Thoracic aorta (tissue), 2 donors: ENCODE measurements around the gene IL23R. TPM values are rescaled to one million over a fixed set of nuclear protein-coding genes. Genes with fewer than 3 reads are reported as not detected.

Source experiments
- ATAC-seq: fragments of 150-250 bp; one replicate; pipeline ENCODE4 v1.8.0; 2017; ENCODE audit warnings: low read depth; ENCODE audit not compliant: insufficient number of reproducible peaks, low FRiP score
- DNase-seq: peaks from one replicate; pipeline ENCODE4 v3.0.0-alpha.2; 2020; ENCODE audit warnings: low spot score
- H3K27ac ChIP-seq, 2 donors: fragments of 200-600 bp; sonication (generic); 1 replicate in 1 of 2; 2 replicates in 1 of 2; pipeline ENCODE4 v1.5.1; 2016; ENCODE audit warnings: mild to moderate bottlenecking in 2 of 2, moderate library complexity in 2 of 2
- H3K27me3 ChIP-seq: fragments of 200-600 bp; sonication (generic); replicated peaks from 2 replicates; pipeline ENCODE4 v1.6.0; 2016; ENCODE audit warnings: mild to moderate bottlenecking; ENCODE audit not compliant: insufficient read depth
- H3K36me3 ChIP-seq: fragments of 200-600 bp; sonication (generic); one replicate; pipeline ENCODE4 v1.5.1; 2016
- H3K4me1 ChIP-seq, 2 donors: fragments of 200-600 bp; sonication (generic); 1 replicate in 1 of 2; 2 replicates in 1 of 2; pipeline versions ENCODE4 v1.5.1 to v1.6.0; 2016; ENCODE audit warnings: low read depth in 2 of 2, mild to moderate bottlenecking in 1 of 2; ENCODE audit not compliant: control insufficient read depth in 1 of 2
- H3K4me3 ChIP-seq: fragments of 200-600 bp; sonication (generic); 2 replicates; pipeline ENCODE4 v1.5.1; 2016; ENCODE audit warnings: mild to moderate bottlenecking
- H3K9me3 ChIP-seq: fragments of 200-600 bp; sonication (generic); 2 replicates; pipeline ENCODE4 v1.5.1; 2016
- CTCF ChIP-seq: fragments of 200-600 bp; sonication (generic); IDR thresholded peaks from one replicate; pipeline ENCODE4 v1.5.1; 2019; ENCODE audit warnings: antibody characterized with exemption
- total RNA-seq, 2 donors: library from RNA; depleted of rRNA; stranded (reverse); fragments of >200 nt; gene quantifications; one replicate each; pipeline versions ENCODE4 v1.1.0 to v1.2.3, GENCODE V29; 2016

The IL23R gene
- total RNA-seq, 2 donors from 2014 or later: not detected

- H3K9me3 ChIP-seq: no peaks in the 10 kb centered on the region
- H3K4me3 ChIP-seq: no peak overlapping the region
- H3K27me3 ChIP-seq: no peaks in the 10 kb centered on the region
- DNase-seq (no peak), ATAC-seq (no peak)
- no peak overlapping the region for H3K27ac ChIP-seq
- no peaks in the 10 kb centered on the region for H3K4me1 ChIP-seq
- H3K36me3 ChIP-seq: no peaks in the 10 kb centered on the region
- TF ChIP-seq CTCF: no peak
Measured at GRCh38 chr1:67250051-67250653, 83.9 kb downstream of the IL23R start.

GRCh38 chr1:67256291-67257172 lies 90.3 kb downstream of the IL23R start:
- Histone ChIP-seq H3K4me3 (no peak overlapping the region), H3K27ac (no peak overlapping the region), H3K27me3 (no peaks in the 10 kb centered on the region), H3K9me3 (no peaks in the 10 kb centered on the region), H3K36me3 (no peaks in the 10 kb centered on the region), H3K4me1 (no peaks in the 10 kb centered on the region)
- ATAC-seq (no peak), DNase-seq (no peak)
- TF ChIP-seq CTCF: no peak

- ATAC-seq (no peak), DNase-seq (no peak)
- Histone ChIP-seq H3K27me3 (no peaks in the 10 kb centered on the region), H3K36me3 (no peaks in the 10 kb centered on the region), H3K27ac (no peak overlapping the region), H3K4me1 (no peaks in the 10 kb centered on the region), H3K4me3 (no peak overlapping the region), H3K9me3 (no peaks in the 10 kb centered on the region)
- no peak for TF ChIP-seq CTCF
Measured at GRCh38 chr1:67257173-67257535, 90.9 kb downstream of the IL23R start.

- no peaks in the 10 kb centered on the region for H3K4me1 ChIP-seq
- no peak for TF ChIP-seq CTCF
- no peaks in the 10 kb centered on the region for H3K27me3 ChIP-seq
- H3K27ac ChIP-seq: no peak overlapping the region
- ATAC-seq (no peak), DNase-seq (no peak)
- H3K36me3 ChIP-seq: no peaks in the 10 kb centered on the region
- H3K9me3 ChIP-seq: no peaks in the 10 kb centered on the region
- H3K4me3 ChIP-seq: no peak overlapping the region
Measured at GRCh38 chr1:67261680-67262079, 95.4 kb downstream of the IL23R start.

- no peaks in the 10 kb centered on the region for H3K9me3 ChIP-seq
- ATAC-seq (no peak), DNase-seq (no peak)
- H3K36me3 ChIP-seq: no peaks in the 10 kb centered on the region
- no peak overlapping the region for H3K27ac ChIP-seq
- H3K27me3 ChIP-seq: no peaks in the 10 kb centered on the region
- TF ChIP-seq CTCF: no peak
- H3K4me1 ChIP-seq: no peaks in the 10 kb centered on the region
- H3K4me3 ChIP-seq: no peak overlapping the region
Measured at GRCh38 chr1:67262735-67263134, 96.5 kb downstream of the IL23R start.
